RWPE2 (cell line): ENCODE results near the gene SLC46A2.

Experiments used
- ATAC-seq: fragments of 200-7000 bp; cut with Tn5 transposase; 3 replicates; pipeline ENCODE4 v1.9.1; 2021; ENCODE audit warnings: low read depth
- DNase-seq: peaks from one replicate; pipeline ENCODE4 v3.0.0-alpha.2; 2020; ENCODE audit warnings: low spot score
- H3K27ac ChIP-seq: fragments of 450-650 bp; 2 replicates; pipeline ENCODE4 v1.5.1; 2017; ENCODE audit warnings: mild to moderate bottlenecking; ENCODE audit not compliant: poor library complexity, severe bottlenecking
- H3K27me3 ChIP-seq: fragments of 250-450 bp; sonication (Bioruptor Pico); 2 replicates; pipeline ENCODE4 v1.5.1; 2021; ENCODE audit warnings: mild to moderate bottlenecking, moderate library complexity; ENCODE audit not compliant: insufficient read depth, poor library complexity, severe bottlenecking
- H3K36me3 ChIP-seq: fragments of 250-450 bp; sonication (Bioruptor Pico); 2 replicates; pipeline ENCODE4 v1.5.1; 2020; ENCODE audit warnings: low read depth, mild to moderate bottlenecking, moderate library complexity
- H3K4me1 ChIP-seq: fragments of 250-450 bp; sonication (Bioruptor Pico); 2 replicates; pipeline ENCODE4 v1.5.1; 2021; ENCODE audit warnings: mild to moderate bottlenecking, moderate library complexity; ENCODE audit not compliant: insufficient read depth, poor library complexity, severe bottlenecking
- H3K4me3 ChIP-seq: fragments of 250-450 bp; sonication (Bioruptor Pico); 2 replicates; pipeline ENCODE4 v1.5.1; 2021; ENCODE audit warnings: mild to moderate bottlenecking, moderate library complexity; ENCODE audit not compliant: severe bottlenecking
- H3K9me3 ChIP-seq: fragments of 250-450 bp; sonication (Bioruptor Pico); 2 replicates; pipeline ENCODE4 v1.5.1; 2021; ENCODE audit warnings: mild to moderate bottlenecking, moderate library complexity; ENCODE audit not compliant: severe bottlenecking
- TF ChIP-seq, protein P1 (sequence below): fragments of 450-650 bp; IDR thresholded peaks from one replicate; pipeline ENCODE4 v1.5.1; 2017; ENCODE audit warnings: mild to moderate bottlenecking, moderate library complexity; ENCODE audit not compliant: poor library complexity, severe bottlenecking

Gene SLC46A2

DNA sequence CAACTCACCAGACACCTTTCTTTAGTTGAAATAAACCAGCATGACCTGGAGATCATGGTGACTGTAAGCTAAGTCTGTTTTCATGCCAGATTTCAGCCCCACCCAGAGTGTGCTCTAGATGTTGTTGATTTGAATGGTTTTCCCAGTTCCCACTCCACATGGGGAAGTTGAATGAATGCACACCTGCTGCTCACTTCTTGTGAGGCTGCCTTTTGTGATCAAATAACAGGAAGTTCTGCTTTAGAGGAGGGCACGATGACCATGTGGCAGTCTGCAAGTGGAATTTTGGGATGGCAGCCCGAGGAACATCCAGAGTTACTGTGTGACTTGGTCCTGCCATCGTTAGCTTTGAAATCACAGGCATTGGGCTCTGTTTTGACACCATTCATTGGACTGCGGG lies 18.7 kb downstream of the SLC46A2 start:
- Histone ChIP-seq H3K4me1 (peaks cover 8% of the 10 kb centered on the region), H3K9me3 (no peaks in the 10 kb centered on the region), H3K4me3 (no peak overlapping the region), H3K27ac (no peak overlapping the region), H3K36me3 (no peaks in the 10 kb centered on the region), H3K27me3 (no peaks in the 10 kb centered on the region)
- TF ChIP-seq, protein P1, sequence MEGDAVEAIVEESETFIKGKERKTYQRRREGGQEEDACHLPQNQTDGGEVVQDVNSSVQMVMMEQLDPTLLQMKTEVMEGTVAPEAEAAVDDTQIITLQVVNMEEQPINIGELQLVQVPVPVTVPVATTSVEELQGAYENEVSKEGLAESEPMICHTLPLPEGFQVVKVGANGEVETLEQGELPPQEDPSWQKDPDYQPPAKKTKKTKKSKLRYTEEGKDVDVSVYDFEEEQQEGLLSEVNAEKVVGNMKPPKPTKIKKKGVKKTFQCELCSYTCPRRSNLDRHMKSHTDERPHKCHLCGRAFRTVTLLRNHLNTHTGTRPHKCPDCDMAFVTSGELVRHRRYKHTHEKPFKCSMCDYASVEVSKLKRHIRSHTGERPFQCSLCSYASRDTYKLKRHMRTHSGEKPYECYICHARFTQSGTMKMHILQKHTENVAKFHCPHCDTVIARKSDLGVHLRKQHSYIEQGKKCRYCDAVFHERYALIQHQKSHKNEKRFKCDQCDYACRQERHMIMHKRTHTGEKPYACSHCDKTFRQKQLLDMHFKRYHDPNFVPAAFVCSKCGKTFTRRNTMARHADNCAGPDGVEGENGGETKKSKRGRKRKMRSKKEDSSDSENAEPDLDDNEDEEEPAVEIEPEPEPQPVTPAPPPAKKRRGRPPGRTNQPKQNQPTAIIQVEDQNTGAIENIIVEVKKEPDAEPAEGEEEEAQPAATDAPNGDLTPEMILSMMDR = no peak
- DNase-seq = no peak
- ATAC-seq = no peak

- Histone ChIP-seq H3K27me3 (no peaks in the 10 kb centered on the region), H3K9me3 (no peaks in the 10 kb centered on the region), H3K4me1 (peaks cover 8% of the 10 kb centered on the region), H3K36me3 (no peaks in the 10 kb centered on the region), H3K27ac (no peak overlapping the region), H3K4me3 (no peak overlapping the region)
- ATAC-seq = no peak
- no peak for DNase-seq
- TF ChIP-seq, protein P1 = no peak
These were observed 20.1 kb downstream of the SLC46A2 start for GRCh38 chr9:112870556-112870955.

DNA sequence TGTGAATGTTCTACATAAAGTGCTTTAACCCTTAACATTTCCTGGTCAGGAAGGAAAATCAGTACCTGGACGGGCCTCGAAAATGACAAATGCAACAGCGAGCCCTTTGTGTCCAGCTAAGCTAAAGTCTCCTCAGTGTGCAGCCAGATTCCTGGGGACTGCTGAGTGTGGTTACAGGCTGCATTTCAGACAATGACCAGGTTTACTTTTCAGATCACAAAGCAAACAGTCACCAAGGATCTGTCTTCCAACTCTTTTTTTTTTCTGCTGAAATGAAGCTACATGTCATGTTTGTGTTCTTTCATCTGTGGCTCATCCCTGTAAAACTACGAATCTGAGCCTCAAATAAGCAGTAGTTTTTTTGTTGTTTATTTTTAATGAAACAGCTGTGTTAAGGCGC lies 20.8 kb downstream of the SLC46A2 start:
- Histone ChIP-seq H3K27me3 (no peaks in the 10 kb centered on the region), H3K36me3 (no peaks in the 10 kb centered on the region), H3K9me3 (no peaks in the 10 kb centered on the region), H3K27ac (no peak overlapping the region), H3K4me3 (no peak overlapping the region), H3K4me1 (peaks cover 8% of the 10 kb centered on the region)
- ATAC-seq = no peak
- no peak for DNase-seq
- TF ChIP-seq, protein P1 = no peak

GRCh38 chr9:112869041-112869529 lies 21.6 kb downstream of the SLC46A2 start:
- Histone ChIP-seq H3K27ac (no peak overlapping the region), H3K4me1 (peaks cover 8% of the 10 kb centered on the region), H3K36me3 (no peaks in the 10 kb centered on the region), H3K9me3 (no peaks in the 10 kb centered on the region), H3K27me3 (no peaks in the 10 kb centered on the region), H3K4me3 (no peak overlapping the region)
- DNase-seq = no peak
- no peak for ATAC-seq
- TF ChIP-seq, protein P1 = no peak

GRCh38 chr9:112868461-112868860 lies 22.2 kb downstream of the SLC46A2 start:
- H3K36me3 ChIP-seq = no peaks in the 10 kb centered on the region
- H3K27me3 ChIP-seq = no peaks in the 10 kb centered on the region
- peaks cover 8% of the 10 kb centered on the region for H3K4me1 ChIP-seq
- peak overlapping the region; percentile 44 for H3K27ac ChIP-seq
- ATAC-seq (no peak), DNase-seq (no peak)
- H3K4me3 ChIP-seq = no peak overlapping the region
- H3K9me3 ChIP-seq = no peaks in the 10 kb centered on the region
- TF ChIP-seq, protein P1 = no peak
